Pancreas (tissue), 10 donors: ENCODE data around the gene CERKL. TPM values are rescaled to one million over a fixed set of nuclear protein-coding genes. Genes with fewer than 3 reads are reported as not detected.
A peak's percentile ranks its signal among the peaks of the same experiment; 100 is the strongest.
"Not testable (repeated sequence)": the region's sequence is repeated elsewhere in the genome, so short reads cannot be mapped to it uniquely, and the experiment has no call there.

ENCODE experiments used
- ATAC-seq, 4 donors: fragments of 200-7000 bp; cut with Tn5 transposase; one replicate each; pipeline versions ENCODE4 v1.8.0 to v1.9.1; 2020; ENCODE audit warnings: mild to moderate bottlenecking in 4 of 4, moderate library complexity in 4 of 4
- DNase-seq, 6 donors: peaks; one replicate each; pipeline ENCODE4 v3.0.0-alpha.2; 2020
- FAIRE-seq: peaks from 2 replicates; lab custom pipeline; 2012; peaks lifted over from hg19 to GRCh38; lab: Jason Lieb, UNC
- H3K27ac ChIP-seq, 4 donors: fragments of 200-600 bp; sonication (generic); 1 replicate in 3 of 4; 2 replicates in 1 of 4; pipeline versions ENCODE4 v1.5.0 to v1.8.0; 2020
- H3K27me3 ChIP-seq, 4 donors: fragments of 200-600 bp; one replicate each; pipeline ENCODE4 v1.8.0; 2021
- H3K36me3 ChIP-seq, 3 donors: fragments of 200-600 bp; sonication (generic) in 1 of 3; one replicate each; pipeline versions ENCODE4 v1.5.0 to v1.8.0; 2020 to 2021
- H3K4me1 ChIP-seq, 3 donors: fragments of 200-600 bp; one replicate each; pipeline ENCODE4 v1.8.0; 2021
- H3K4me3 ChIP-seq, 4 donors: fragments of 200-600 bp; sonication (generic) in 2 of 4; one replicate each; pipeline versions ENCODE4 v1.5.0 to v1.8.0; 2020 to 2021
- H3K9me3 ChIP-seq, 4 donors: fragments of 200-600 bp; one replicate each; pipeline ENCODE4 v1.8.0; 2021
- WGBS, 2 donors: extraction: QIAGEN DNeasy Blood & Tissue Kit; methylation state at CpG; one replicate each; pipeline ENCODE4 v1.1.7; 2013; 5-methylcytosine and 5-hydroxymethylcytosine counted together
- intact Hi-C, 3 donors: fragments of 100-400 bp; cut with DNase I; formaldehyde crosslinking; loops; one replicate each; pipeline versions ENCODE4 v1.11.1 to v1.14.2; 2022
- polyA plus RNA-seq, 2 donors: library from polyadenylated mRNA; stranded (reverse); fragments of 200-250 nt; gene quantifications; one replicate each; pipeline ENCODE4 v1.2.3, GENCODE V29; 2013
- total RNA-seq, 6 donors: library from RNA; stranded (reverse); fragmentation: NEBNext Ultra II Directional in 4 of 6; extraction: Animal tissue kit (Norgen Biotek cat#: 25700) in 4 of 6; gene quantifications; one replicate each; pipeline versions ENCODE4 v1.2.1 to v1.2.4, GENCODE V29; 2021 to 2023
- TF ChIP-seq, protein P1 (sequence below), 4 donors: fragments of 200-600 bp; sonication (generic) in 3 of 4; IDR thresholded peaks; one replicate each; pipeline versions ENCODE4 v1.5.0 to v1.8.0; 2021; ENCODE audit warnings: antibody characterized with exemption in 4 of 4
- donor health status: healthy with polysubstance abuse.
- donor health status: DM: no; HTN: no; CAD: no; lungs with moderate emphysema.
- donor health status: DM: no; HTN: no; CAD: no.
- donor health status: control.
- donor health status: control.
- donor health status: Bipolar disorder and iron deficiency.
- donor health status: DM: yes; HTN: yes; CAD: no.
- donor health status: DM: no; HTN: no; CAD: no.
- donor health status: DM: no; HTN: no; CAD: no.
- donor health status: DM: yes; HTN: yes; CAD: no.

CERKL gene
- total RNA-seq (1 to 10 TPM in 1 of 6 donors, under 1 TPM in 5; 0.16 to 1.4 (median 0.47) TPM), polyA plus RNA-seq (1 to 10 TPM in 1 of 2 donors, under 1 TPM in 1; 0.65 to 4.6 TPM)

DNA sequence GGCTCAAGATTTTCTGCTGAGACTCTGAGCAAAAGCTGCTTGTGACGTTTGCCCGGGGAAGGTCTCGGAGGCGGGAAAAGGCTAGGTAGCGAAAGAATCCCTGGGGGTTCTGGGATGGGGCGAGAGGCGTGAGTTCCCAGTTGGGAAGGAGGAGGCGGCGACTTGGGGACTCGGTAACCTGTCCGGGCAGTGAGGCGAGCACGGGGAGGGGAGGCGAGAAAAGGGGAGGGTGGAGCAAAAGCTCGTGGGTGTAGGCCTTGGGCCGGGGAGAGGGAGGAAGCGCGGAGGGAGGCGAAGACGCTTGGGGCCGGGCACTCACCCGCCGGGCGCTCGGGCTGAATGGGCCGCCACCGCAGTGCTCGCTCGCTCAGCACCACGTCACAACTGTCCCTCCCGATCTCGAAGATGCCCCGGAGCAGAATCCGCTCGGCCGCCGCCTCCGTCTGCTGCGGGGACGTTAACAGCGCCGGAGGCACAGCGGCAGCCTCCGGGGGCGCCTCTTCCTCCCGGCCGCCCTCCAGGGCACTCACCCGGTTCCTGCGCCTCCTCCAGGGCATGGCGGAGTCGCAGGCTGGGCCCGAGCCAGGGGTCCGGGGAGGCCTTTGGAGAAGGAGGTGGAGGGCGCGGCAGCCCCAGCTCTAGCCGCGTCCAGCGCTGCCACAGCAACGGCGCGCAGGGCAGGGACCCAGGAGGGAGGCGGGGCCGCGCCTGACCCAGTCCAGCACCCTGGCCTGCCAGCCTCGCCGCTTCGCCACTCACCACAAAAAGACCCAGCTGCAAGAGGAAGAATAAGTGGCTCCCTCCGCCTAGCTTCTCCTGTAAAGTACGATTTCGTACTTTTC is at the start of gene CERKL:
Gene CERKL, minus strand, starts transcription at position 656 of the 842 bp plus-strand sequence. Its CDS starts 99 bp downstream, at position 557.
- Histone ChIP-seq H3K4me3 (peak within 1 kb of the TSS; percentile 21 to 64 (median 48)), H3K27ac (peak within 1 kb of the TSS in 1 of 4 donors; percentile 37), H3K27me3 (peaks cover 0 to 4% (median 0%) of the 10 kb centered on the region in 4 donors), H3K9me3 (no peaks in the 10 kb centered on the region), H3K4me1 (peaks cover 0 to 6% (median 0%) of the 10 kb centered on the region in 3 donors), H3K36me3 (no peaks in the 10 kb centered on the region)
- ATAC-seq, result peak; percentile 88 to 96 (median 90)
- TF ChIP-seq, protein P1, sequence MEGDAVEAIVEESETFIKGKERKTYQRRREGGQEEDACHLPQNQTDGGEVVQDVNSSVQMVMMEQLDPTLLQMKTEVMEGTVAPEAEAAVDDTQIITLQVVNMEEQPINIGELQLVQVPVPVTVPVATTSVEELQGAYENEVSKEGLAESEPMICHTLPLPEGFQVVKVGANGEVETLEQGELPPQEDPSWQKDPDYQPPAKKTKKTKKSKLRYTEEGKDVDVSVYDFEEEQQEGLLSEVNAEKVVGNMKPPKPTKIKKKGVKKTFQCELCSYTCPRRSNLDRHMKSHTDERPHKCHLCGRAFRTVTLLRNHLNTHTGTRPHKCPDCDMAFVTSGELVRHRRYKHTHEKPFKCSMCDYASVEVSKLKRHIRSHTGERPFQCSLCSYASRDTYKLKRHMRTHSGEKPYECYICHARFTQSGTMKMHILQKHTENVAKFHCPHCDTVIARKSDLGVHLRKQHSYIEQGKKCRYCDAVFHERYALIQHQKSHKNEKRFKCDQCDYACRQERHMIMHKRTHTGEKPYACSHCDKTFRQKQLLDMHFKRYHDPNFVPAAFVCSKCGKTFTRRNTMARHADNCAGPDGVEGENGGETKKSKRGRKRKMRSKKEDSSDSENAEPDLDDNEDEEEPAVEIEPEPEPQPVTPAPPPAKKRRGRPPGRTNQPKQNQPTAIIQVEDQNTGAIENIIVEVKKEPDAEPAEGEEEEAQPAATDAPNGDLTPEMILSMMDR (IDR thresholded peaks at IDR 0.05), result no peak
- 6% methylated on average over 50 to 70 of the region's 70 CpGs for WGBS, 2 donors
- FAIRE-seq, result no peak
- intact Hi-C loops, result no loop called here
- DNase-seq, result peak; percentile 42 to 82 (median 56)

DNA sequence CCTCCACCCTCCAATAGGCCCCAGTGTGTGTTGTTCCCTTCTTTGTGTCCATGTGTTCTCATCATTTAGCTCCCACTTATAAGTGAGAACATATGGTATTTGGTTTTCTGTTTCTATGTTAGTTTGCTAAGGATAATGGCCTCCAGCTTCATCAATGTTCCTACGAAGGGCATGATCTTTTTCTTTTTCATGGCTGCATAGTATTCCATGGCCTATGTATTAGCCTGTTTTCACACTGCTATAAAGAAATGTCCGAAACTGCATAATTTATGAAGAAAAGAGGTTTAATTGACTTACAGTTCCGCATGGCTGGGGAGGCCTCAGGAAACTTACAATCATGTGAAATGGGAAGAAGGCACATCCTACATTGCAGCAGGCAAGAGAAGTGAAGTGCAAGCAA is 45.6 kb upstream of the CERKL start:
- DNase-seq, H3K4me3 ChIP-seq, ATAC-seq, intact Hi-C loops, H3K27ac ChIP-seq, H3K4me1 ChIP-seq, FAIRE-seq, H3K36me3 ChIP-seq, H3K27me3 ChIP-seq, H3K9me3 ChIP-seq: not testable (repeated sequence)
- 75 to 88% methylated on average over 3 of the region's 3 CpGs for whole genome bisulfite sequencing, 2 donors

GRCh38 chr2:181698223-181698622 is 41.3 kb upstream of the CERKL start:
- WGBS, 2 donors, result 86 to 96% methylated on average over 1 of the region's 1 CpG
- Histone ChIP-seq H3K4me1 (no peaks in the 10 kb centered on the region), H3K36me3 (no peaks in the 10 kb centered on the region), H3K27ac (no peak overlapping the region), H3K9me3 (no peaks in the 10 kb centered on the region), H3K27me3 (peaks cover 0 to 5% (median 0%) of the 10 kb centered on the region in 4 donors), H3K4me3 (no peak overlapping the region)
- FAIRE-seq (no peak), ATAC-seq (no peak), DNase-seq (no peak)
- TF ChIP-seq, protein P1 (IDR thresholded peaks at IDR 0.05), result no peak
- intact Hi-C loops, result no loop called here

- intact Hi-C loops, result no loop called here
- peaks cover 0 to 5% (median 0%) of the 10 kb centered on the region in 4 donors for H3K27me3 ChIP-seq
- no peaks in the 10 kb centered on the region for H3K9me3 ChIP-seq
- WGBS, 2 donors, result 57% methylated on average over 1 of the region's 1 CpG
- no peak for FAIRE-seq
- DNase-seq, result no peak
- TF ChIP-seq, protein P1 (IDR thresholded peaks at IDR 0.05), result no peak
- H3K4me1 ChIP-seq, result no peaks in the 10 kb centered on the region
- ATAC-seq, result no peak
- H3K4me3 ChIP-seq, result no peak overlapping the region
- H3K36me3 ChIP-seq, result no peaks in the 10 kb centered on the region
- no peak overlapping the region for H3K27ac ChIP-seq
Measured at GRCh38 chr2:181697571-181697970, 40.7 kb upstream of the CERKL start.

DNA sequence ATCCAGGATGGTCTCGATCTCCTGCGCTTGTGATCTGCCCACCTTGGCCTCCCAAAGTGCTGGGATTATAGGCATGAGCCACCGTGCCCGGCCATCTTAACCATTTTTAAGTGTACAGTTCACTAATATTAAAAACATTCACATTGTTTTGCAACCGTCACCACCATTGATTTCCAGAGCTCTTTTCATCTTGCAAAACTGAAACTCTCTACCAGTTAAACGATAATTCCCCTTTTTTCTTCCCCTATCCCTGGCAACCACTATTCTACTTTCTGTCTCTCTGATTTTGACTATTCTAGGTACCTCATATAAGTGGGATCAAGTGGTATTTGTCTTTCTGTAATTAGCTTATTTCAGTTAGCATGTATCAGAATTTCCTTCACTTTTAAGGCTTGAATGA is 40.2 kb upstream of the CERKL start:
- intact Hi-C loops, result no loop called here
- Histone ChIP-seq H3K4me3 (no peak overlapping the region), H3K27ac (no peak overlapping the region), H3K4me1 (no peaks in the 10 kb centered on the region), H3K27me3 (peaks cover 0 to 5% (median 0%) of the 10 kb centered on the region in 4 donors), H3K36me3 (no peaks in the 10 kb centered on the region), H3K9me3 (no peaks in the 10 kb centered on the region)
- WGBS, 2 donors, result 78 to 87% methylated on average over 6 of the region's 6 CpGs
- ATAC-seq (no peak), FAIRE-seq (no peak), DNase-seq (no peak)
- TF ChIP-seq, protein P1 (IDR thresholded peaks at IDR 0.05), result no peak
